NCI-H510A treated with DMSO at 0.1 percent for 48 hours (cell line): ENCODE measurements around the gene ITGAD.
"Not testable (repeated sequence)": the region's sequence is repeated elsewhere in the genome, so short reads cannot be mapped to it uniquely, and the experiment has no call there.

ENCODE experiments used
- DNase-seq: peaks from one replicate; lab custom pipeline; 2025; lab: John Stamatoyannopoulos, UW

ITGAD gene

GRCh38 chr16:31403590-31404352 lies 10.6 kb downstream of the ITGAD start:
- DNase-seq: no peak

- no peak for DNase-seq
Observed at GRCh38 chr16:31404353-31405064, 11.4 kb downstream of the ITGAD start.

GRCh38 chr16:31407406-31407805 lies 14.3 kb downstream of the ITGAD start:
- no peak for DNase-seq

GRCh38 chr16:31409433-31409832 lies 16.3 kb downstream of the ITGAD start:
- DNase-seq: no peak

- no peak for DNase-seq
Observed at GRCh38 chr16:31410082-31410481, 16.9 kb downstream of the ITGAD start.

GRCh38 chr16:31411024-31411844 lies 18.1 kb downstream of the ITGAD start:
- DNase-seq: no peak

GRCh38 chr16:31412750-31413149 lies 19.6 kb downstream of the ITGAD start:
- DNase-seq: no peak

GRCh38 chr16:31413381-31413780 lies 20.2 kb downstream of the ITGAD start:
- DNase-seq: no peak

- no peak for DNase-seq
Observed at GRCh38 chr16:31413943-31414342, 20.8 kb downstream of the ITGAD start.

- DNase-seq: no peak
Observed at GRCh38 chr16:31414706-31415105, 21.6 kb downstream of the ITGAD start.

- DNase-seq: no peak
Observed at GRCh38 chr16:31416371-31416770, 23.2 kb downstream of the ITGAD start.

- DNase-seq: not testable (repeated sequence)
Observed at GRCh38 chr16:31417036-31417435, 23.9 kb downstream of the ITGAD start.

- no peak for DNase-seq
Observed at GRCh38 chr16:31417916-31418315, 24.8 kb downstream of the ITGAD start.

GRCh38 chr16:31420037-31420436 lies 26.9 kb downstream of the ITGAD start:
- no peak for DNase-seq

GRCh38 chr16:31421587-31421986 lies 28.5 kb downstream of the ITGAD start:
- no peak for DNase-seq

GRCh38 chr16:31423241-31423640 lies 30.1 kb downstream of the ITGAD start:
- DNase-seq: no peak

- no peak for DNase-seq
Observed at GRCh38 chr16:31423801-31424200, 30.7 kb downstream of the ITGAD start.

GRCh38 chr16:31427441-31428278 lies 34.5 kb downstream of the ITGAD start:
- DNase-seq: no peak

- DNase-seq: no peak
Observed at GRCh38 chr16:31428279-31428597, 35.1 kb downstream of the ITGAD start, which contains the start of gene COX6A2. Gene COX6A2 (minus strand): TSS chr16:31428360. CDS start chr16:31428325, 35 bp downstream.

GRCh38 chr16:31428638-31429247 lies 35.6 kb downstream of the ITGAD start:
- DNase-seq: no peak

GRCh38 chr16:31429314-31429713 lies 36.2 kb downstream of the ITGAD start:
- no peak for DNase-seq
